AG04450 (cell line): ENCODE results near the gene EBP. TPM values are rescaled to one million over a fixed set of nuclear protein-coding genes. Genes with fewer than 3 reads are reported as not detected.

ENCODE experiments used
- CTCF ChIA-PET: fragments of 300-600, 350-600 bp; formaldehyde crosslinking; extraction: SDS; loops from one replicate; lab custom pipeline; 2022; ENCODE audit warnings: antibody characterized with exemption, inconsistent platforms; lab: Charles Lee
- POLR2A ChIA-PET: fragments of 350-600 bp; formaldehyde crosslinking; extraction: SDS; loops from one replicate; lab custom pipeline; 2021; ENCODE audit warnings: antibody characterized with exemption, inconsistent platforms; lab: Yijun Ruan, JAX
- DNase-seq: peaks from one replicate; pipeline ENCODE4 v3.0.0-alpha.2; 2011; ENCODE audit warnings: low read depth, low spot score
- H3K27ac ChIP-seq: one replicate; pipeline ENCODE4 v1.5.1; 2012; ENCODE audit warnings: low read depth, low read length, control low read depth
- H3K27me3 ChIP-seq: one replicate; pipeline ENCODE4 v1.6.0; 2012; ENCODE audit warnings: low read length; ENCODE audit not compliant: control insufficient read depth, insufficient read depth
- H3K4me3 ChIP-seq: 2 replicates; pipeline ENCODE4 v1.5.1; 2011; ENCODE audit warnings: mild to moderate bottlenecking, low read depth, low read length, control low read depth
- H3K9me3 ChIP-seq: 2 replicates; pipeline ENCODE4 v1.5.1; 2012; ENCODE audit warnings: low read length; ENCODE audit not compliant: control insufficient read depth, insufficient read depth
- CTCF ChIP-seq: IDR thresholded peaks from 2 replicates; pipeline ENCODE4 v1.5.1; 2011; ENCODE audit warnings: low read depth, low read length, control low read depth, inconsistent platforms
- polyA plus RNA-seq: library from polyadenylated mRNA; depleted of rRNA; stranded (reverse); fragments of >200 nt; gene quantifications from 2 replicates; pipeline ENCODE4 v1.2.3, GENCODE V29; 2011

EBP gene
- polyA plus RNA-seq, 1 experiment: 19.8 TPM

- H3K9me3 ChIP-seq: no peaks in the 10 kb centered on the region
- POLR2A ChIA-PET: no interaction called here
- CTCF ChIA-PET: no interaction called here
- no peaks in the 10 kb centered on the region for H3K27me3 ChIP-seq
- no peak overlapping the region for H3K4me3 ChIP-seq
- H3K27ac ChIP-seq: no peak overlapping the region
- TF ChIP-seq CTCF: peak; percentile 19; the same call in 1 of the 2 replicates
- DNase-seq: no peak
Observed at GRCh38 chrX:48474127-48474526, 47.5 kb upstream of the EBP start.

- ChIA-PET CTCF (no interaction called here), POLR2A (no interaction called here)
- TF ChIP-seq CTCF: no peak
- Histone ChIP-seq H3K27me3 (no peaks in the 10 kb centered on the region), H3K9me3 (no peaks in the 10 kb centered on the region), H3K27ac (no peak overlapping the region), H3K4me3 (no peak overlapping the region)
- DNase-seq: no peak
Observed at GRCh38 chrX:48474581-48474980, 47.0 kb upstream of the EBP start.

DNA sequence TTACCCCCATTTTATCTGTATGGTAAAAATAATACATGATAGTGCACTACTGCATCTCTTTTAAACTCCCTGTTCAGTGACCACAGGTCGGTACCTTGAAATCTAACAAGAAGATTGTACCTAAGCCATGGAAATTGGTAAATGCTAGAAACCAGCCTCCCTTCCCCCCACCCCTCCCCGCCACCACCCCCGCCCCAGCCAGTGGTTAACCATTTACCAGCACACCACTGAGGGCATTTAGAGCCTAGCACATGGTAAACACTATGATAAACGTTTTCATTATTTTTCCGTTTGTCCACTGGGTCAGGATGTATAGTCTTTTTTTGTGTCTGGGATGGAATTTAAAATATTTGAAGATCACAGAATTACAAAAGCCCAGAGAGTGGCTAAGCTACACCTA lies 46.3 kb upstream of the EBP start:
- no peaks in the 10 kb centered on the region for H3K9me3 ChIP-seq
- H3K4me3 ChIP-seq: peak overlapping the region; percentile 81
- H3K27me3 ChIP-seq: no peaks in the 10 kb centered on the region
- ChIA-PET POLR2A (interaction anchor here (0.7 kb wide), 1 partner anchor 8 kb away, joined by 3 read pairs; no protein-coding TSS in a partner anchor), CTCF (interaction anchor here (0.6 kb wide), 1 partner anchor 18 kb away, joined by 3 read pairs; no protein-coding TSS in a partner anchor)
- no peak for DNase-seq
- H3K27ac ChIP-seq: peak overlapping the region; percentile 77
- no peak for TF ChIP-seq CTCF

DNA sequence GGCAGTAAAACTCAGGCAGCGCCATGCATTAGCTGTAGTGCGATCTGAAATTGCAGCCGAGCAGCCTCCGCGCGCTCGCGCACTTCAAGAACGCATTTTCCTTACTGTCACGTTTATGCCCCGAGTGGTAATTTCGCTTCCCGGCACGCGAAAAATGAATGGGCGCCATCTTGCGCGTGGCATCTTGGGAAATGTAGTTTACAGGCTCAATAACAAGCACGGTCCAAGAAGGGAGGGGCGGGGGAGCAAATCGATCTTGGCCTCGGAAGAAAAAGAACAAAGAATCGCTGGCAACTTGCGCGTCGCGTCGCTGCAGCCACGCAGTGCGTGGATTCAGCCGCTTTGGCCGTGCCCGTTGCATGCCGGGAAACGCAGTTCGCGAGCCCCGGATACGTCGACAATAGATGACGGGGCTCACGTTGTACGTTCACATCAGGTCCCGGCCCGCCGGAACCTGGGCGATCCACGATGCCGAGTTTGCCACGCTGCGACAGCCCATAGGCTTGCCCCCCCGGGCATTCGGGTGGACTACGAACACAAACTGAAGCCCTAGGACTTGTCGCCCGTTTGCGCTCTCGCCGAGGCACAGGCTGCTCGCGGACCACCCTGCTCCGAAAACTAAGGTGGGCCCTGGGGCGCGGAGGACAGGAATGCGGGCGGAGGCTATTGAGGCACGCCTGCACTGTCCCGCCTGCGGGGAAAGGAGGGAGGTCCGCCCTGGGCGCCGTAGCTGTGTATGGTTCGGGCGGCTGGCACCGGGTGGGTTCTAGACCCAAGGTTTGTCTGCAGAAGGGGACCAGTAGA lies 45.6 kb upstream of the EBP start, which contains the start of gene FTSJ1:
FTSJ1 (plus strand) TSS at position 426 of the 804 bp plus-strand sequence. CDS start 1,849 bp downstream, outside the sequence.
- DNase-seq: peak; percentile 82
- H3K27ac ChIP-seq: peak within 1 kb of the TSS; percentile 77
- H3K4me3 ChIP-seq: peak within 1 kb of the TSS; percentile 81
- no peaks in the 10 kb centered on the region for H3K9me3 ChIP-seq
- TF ChIP-seq CTCF: no peak
- H3K27me3 ChIP-seq: no peaks in the 10 kb centered on the region
- POLR2A ChIA-PET: interaction anchor here (0.7 kb wide), 1 partner anchor 9 kb away, joined by 3 read pairs; no protein-coding TSS in a partner anchor
- CTCF ChIA-PET: no interaction called here

DNA sequence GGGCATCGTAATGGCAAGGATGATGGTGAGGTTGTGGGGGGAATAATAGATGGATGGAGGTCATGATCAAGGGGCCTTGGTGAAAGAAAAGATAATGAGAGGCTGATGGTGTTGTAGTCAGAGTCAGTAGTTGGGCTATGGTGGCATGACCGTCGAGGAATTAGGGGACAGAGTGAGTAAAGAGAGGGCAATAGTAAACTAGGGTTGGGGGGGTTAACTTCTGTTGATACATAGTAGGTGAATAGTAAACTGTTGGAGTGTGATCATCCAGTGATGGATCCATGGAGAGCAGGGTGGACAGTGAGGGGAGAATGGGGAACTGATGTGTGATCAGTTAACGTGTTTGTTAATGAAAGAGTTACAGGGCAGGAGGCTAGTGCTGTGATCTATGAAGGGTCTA lies 44.7 kb upstream of the EBP start:
- no peak for TF ChIP-seq CTCF
- Histone ChIP-seq H3K4me3 (peak overlapping the region; percentile 81), H3K27ac (no peak overlapping the region), H3K9me3 (no peaks in the 10 kb centered on the region), H3K27me3 (no peaks in the 10 kb centered on the region)
- DNase-seq: no peak
- ChIA-PET CTCF (no interaction called here), POLR2A (no interaction called here)
